Fibroblast of the aortic adventitia (primary cell): ENCODE data around the gene CBLB. TPM values are rescaled to one million over a fixed set of nuclear protein-coding genes. Genes with fewer than 3 reads are reported as not detected.

Experiments used
- DNase-seq: peaks from one replicate; pipeline ENCODE4 v3.0.0-alpha.2; 2010; ENCODE audit warnings: low read depth
- H3K4me3 ChIP-seq: 2 replicates; pipeline ENCODE4 v1.5.1; 2011; ENCODE audit warnings: low read depth, mild to moderate bottlenecking, control low read depth, low read length, moderate library complexity
- CTCF ChIP-seq: IDR thresholded peaks from 2 replicates; pipeline ENCODE4 v1.5.1; 2011; ENCODE audit warnings: mild to moderate bottlenecking, low read length, control low read depth, inconsistent platforms; ENCODE audit not compliant: insufficient read depth
- total RNA-seq: library from RNA; depleted of rRNA; stranded (reverse); fragments of >200 nt; gene quantifications from 2 replicates; pipeline ENCODE4 v1.2.3, GENCODE V29; 2012; ENCODE audit warnings: low replicate concordance

CBLB gene
- total RNA-seq, 1 donor, result 63.9 TPM

DNA sequence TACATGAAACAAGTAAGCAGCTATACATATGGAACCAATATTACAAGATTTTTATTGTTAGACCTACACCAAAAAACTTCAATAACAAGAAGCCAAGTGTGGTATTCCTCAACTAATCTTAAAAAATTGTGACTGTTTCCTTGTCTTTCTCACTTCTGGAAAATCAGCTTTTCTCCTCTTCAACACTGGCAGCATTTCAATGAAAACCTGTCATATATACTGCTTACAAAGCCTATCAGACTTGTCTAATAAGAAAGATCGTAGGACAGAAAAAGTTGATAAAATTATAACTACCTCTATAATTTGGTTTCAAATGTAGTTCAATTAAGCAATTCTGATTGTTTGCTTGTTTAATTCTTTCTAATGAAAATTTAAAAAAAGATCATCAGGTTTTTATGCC lies 55.1 kb downstream of the CBLB start:
- no peak for DNase-seq
- H3K4me3 ChIP-seq, result no peak overlapping the region
- TF ChIP-seq CTCF, result no peak

DNA sequence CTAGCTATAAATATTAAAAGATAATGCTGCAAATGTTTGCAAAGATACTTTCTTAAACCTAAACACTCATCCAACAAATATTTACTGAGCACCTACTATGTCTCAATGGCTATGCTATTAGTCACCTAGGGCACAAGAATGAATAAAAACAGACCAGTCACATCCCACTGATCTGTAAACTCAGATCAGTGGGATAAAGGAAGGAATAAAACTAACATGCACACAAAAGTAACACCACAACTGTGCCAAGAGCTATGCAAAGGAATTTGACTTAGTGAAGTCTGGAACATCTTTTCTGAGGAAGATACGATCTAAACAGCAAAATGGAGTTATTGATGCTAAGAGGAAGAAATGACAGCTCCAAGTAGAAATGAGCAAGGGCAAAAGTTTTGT lies 56.6 kb downstream of the CBLB start:
- TF ChIP-seq CTCF, result no peak
- H3K4me3 ChIP-seq, result no peak overlapping the region
- peak; percentile 40 for DNase-seq

DNA sequence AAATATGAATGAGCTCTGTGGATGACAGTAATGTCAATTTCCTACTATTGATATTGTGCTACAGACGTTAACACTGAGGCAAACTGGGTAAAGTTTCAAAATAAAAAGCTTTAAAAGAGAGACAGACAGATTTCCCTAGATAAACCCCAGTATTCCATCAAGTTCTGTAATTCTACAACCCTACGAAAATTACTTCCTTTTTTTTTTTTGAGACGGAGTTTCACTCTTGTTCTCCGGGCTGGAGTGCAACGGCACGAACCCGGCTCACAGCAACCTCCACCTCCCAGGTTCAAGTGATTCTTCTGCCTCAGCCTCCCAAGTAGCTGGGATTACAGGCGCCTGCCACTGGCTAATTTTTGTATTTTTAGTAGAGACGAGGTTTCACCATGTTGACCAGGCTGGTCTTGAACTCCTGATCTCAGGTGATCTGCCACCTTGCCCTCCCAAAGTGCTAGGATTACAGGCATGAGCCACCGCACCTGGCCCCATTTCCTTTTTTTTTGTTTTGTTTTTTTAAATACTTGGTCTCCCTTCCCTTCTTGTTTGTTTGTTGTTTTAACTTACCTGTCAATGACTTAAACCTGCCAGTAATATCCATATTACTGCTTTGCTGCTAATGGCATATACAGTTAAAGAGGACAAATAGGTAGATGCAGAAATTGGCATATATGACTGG lies 57.2 kb downstream of the CBLB start:
- no peak overlapping the region for H3K4me3 ChIP-seq
- no peak for TF ChIP-seq CTCF
- DNase-seq, result no peak

DNA sequence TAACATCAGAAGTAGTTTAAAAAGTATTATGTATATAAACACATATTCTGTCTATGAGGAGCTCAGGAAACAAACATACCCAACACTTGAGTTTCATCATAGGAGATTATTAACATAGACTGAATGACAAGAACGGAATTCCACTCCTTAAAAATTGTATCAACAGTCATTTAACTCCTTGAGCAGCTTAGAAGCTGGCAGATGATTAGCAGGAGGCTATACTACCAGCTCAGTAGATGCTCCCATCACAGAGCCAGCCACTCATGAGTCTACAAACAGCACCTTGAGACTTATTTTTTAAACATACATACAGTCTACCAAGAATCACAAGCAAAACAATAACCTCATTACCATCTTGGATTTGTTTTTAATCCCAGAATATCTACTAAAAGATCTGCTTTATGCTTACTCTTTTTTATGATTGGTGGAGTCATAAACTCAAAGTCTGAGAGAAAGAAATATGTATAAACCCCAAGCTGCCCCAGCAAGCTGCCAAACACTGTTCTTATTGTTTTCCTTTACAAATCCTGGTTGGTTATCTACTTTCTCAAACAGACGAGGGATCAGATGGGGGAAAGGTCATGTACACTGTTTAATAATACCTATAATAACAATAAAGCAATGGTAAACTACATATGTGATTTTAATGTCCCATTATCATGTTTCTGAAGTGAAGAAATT lies 59.5 kb downstream of the CBLB start:
- no peak for TF ChIP-seq CTCF
- no peak for DNase-seq
- H3K4me3 ChIP-seq, result no peak overlapping the region

DNA sequence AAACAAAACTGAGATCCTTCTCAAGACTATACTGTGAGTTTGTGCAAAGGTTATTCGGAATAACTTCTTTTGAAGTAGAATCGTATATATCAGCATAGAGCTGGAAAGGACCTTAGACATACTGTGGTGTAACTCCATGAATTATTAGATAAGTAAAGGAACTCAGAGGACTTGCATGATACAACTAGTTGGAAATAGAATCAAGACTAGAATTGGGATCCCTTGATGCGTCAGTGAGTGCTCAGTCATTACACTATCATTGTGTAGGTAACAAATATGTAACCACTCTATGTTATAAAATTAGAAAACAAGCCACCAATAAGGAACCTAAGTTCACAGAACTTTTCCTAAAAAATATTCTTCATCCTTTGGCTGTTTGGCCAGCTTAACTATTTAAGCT lies 61.1 kb downstream of the CBLB start:
- H3K4me3 ChIP-seq, result no peak overlapping the region
- no peak for DNase-seq
- no peak for TF ChIP-seq CTCF

DNA sequence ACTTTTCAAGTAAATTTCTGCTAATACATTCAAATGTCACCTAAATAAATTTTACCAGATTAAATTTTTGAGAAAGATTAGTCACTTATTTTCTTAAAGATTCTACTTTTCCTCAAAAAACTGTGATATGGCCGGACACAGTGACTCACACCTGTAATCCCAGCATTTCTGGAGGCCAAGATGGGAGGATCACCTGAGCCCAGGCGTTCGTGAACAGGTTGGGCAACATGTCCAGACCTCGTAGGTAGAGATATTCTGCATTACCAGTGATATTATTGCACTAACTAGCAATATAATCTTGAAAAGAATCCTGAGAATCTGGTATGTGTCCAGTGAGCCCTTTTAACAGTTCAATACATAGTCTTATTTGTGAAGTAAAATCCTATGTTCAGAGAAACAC lies 61.7 kb downstream of the CBLB start:
- TF ChIP-seq CTCF, result no peak
- H3K4me3 ChIP-seq, result no peak overlapping the region
- no peak for DNase-seq
